ENCODE measurements around the gene VCAM1.
"Not testable (repeated sequence)": the region's sequence is repeated elsewhere in the genome, so short reads cannot be mapped to it uniquely, and the experiment has no call there.

VCAM1 gene

DNA sequence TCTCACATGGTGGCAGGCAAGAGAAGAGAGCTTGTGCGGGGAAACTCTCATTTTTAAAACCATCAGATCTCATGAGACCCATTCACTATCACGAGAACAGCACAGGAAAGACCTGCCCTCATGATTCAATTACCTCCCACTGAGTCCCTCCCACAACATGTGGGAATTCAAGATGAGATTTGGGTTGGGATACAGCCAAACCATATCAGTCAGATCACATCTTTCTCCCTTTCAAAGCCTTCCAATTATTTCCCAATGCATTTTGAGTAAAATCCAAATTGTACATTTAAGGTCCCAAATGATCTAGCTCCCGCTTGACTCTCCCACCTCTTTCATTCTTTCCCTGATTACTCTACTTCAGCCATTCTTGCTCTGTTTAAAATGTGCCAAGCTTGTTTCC lies 62.2 kb downstream of the VCAM1 start:
- DNase-seq = not testable (repeated sequence)

DNA sequence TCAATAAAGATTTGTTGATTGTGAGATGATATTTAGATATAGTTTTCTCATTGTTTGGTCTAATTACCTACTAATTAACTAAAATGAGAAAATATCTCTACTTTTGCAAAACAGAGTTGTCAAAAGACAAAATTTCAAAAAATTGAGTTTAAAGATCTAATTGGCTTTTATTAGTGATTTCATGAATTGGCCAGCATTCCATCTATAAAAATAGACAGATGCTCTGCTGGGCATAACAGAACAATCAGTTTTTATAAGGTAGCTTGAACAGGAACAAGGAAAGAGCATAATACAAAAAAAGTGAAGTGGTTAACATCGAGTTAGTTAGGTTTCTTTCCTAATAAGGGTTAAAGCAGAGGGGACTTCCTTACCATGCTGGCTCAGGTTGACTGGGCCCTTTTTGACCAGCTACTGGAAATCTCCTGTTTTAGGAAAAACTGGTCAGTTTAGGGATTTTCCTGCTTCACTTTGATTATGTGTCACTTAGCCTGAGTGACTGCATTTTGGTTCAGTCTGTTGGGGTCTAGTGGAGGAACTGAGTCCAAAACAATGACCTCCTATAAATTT lies 63.0 kb downstream of the VCAM1 start:
- no peak for DNase-seq

DNA sequence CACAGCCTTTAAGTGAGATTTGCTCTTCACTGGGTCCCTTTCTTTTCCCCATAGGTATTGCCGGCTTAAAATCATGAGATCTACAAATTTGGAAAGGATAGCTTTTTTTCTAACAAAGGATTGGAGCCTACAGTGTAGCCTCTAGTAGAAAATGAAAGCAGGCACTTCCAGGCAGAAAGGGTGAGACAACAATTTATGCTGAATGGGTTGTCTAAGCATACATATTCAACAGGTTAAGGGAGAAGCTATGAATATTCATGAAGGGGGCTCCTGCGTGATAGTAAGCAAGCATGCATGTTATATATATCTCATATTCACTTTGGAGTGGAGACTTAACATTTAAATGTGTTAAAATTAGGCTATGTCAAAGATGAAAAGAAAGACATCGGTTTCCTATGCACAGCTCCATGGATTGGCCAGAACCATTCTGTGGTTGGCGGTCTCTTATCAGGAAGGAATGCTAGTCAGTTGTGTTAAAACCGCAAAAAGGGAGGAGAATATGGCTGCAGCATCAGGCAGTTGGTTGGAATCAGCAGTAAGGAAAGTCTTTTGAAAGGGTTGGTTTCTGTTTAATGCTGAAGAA lies 66.0 kb downstream of the VCAM1 start:
- no peak for DNase-seq

- no peak for DNase-seq
These were observed 67.3 kb downstream of the VCAM1 start for GRCh38 chr1:100786870-100787269.
